Measurements from ENCODE around the gene GNG10.

GRCh38 chr9:111644195-111644772, 17.1 kb upstream of the GNG10 start:
- TF ChIP-seq CTCF (IDR thresholded peaks at IDR 0.05) (no peak), ZFX (IDR thresholded peaks at IDR 0.05; ENCODE audit: borderline replicate concordance) (no peak)

Data from 22Rv1 (cell line).